Activated naive CD4-positive, alpha-beta T cell treated with anti-CD3 and anti-CD28 coated beads, Interleukin-2, amount 50 U/mL, for 16 hours (primary cell): Measurements from ENCODE around the gene TOX4.

ENCODE experiments used
- DNase-seq: peaks from one replicate; pipeline ENCODE4 v3.0.0-alpha.2; 2020

Gene TOX4

GRCh38 chr14:21503376-21503775 is 26.4 kb downstream of the TOX4 start:
- DNase-seq: no peak

DNA sequence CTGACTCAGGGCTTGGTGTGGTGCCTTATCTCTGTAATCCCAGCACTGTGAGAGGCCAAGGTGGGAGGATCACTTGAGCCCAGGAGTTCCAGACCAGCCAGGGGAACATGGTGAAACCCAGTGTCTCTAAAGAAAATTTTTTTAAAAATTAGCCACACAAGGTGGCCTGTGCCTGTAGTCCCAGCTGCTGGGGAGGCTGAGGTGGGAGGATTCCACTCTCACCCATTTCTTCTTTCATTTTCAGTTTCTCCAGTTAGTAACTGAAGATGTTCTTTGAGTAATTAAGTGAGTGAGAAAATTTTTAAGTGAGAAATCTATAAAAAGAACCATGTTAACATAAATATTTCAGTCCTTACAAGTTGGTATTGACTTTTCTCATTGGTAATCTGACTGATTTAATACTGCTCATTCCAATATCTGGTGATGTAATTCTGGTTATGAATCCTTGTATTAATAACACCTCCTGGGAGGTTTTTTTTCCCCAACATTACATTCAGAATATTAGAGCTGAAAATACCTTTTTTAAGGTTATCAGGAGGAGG is 28.1 kb downstream of the TOX4 start:
- peak; percentile 38 for DNase-seq

GRCh38 chr14:21506557-21506956 is 29.6 kb downstream of the TOX4 start:
- no peak for DNase-seq

DNA sequence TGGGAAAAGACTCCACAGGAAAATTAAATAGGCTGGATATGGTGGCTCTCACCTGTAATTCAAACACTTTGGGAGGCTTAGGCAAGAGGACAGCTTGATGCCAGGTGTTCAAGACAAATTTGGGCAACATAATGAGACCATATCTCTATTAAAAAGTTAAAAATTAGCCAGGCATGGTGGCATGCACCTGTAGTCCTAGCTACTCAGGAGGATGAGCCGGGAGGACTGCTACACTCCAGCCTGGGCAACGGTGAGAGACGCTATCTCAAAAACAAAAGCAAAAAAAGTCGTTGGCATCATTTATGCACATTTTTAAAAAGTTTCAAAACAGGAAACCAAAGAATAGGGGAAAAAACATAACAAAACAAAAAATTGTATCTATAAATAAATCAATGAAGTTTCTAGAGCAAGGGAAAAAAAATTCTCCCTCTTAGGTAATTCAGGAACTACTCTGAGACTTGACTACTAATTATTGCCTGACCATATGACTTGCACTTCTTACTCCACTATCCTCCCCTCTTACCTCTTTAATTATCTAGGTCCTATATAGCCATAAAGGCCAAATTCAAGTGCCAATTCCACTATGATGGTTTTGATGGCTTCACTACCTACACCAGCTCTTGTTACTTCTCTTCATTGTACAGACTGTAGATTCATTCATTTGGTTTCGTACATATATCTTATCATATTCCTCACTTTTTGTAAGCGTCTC is 32.6 kb downstream of the TOX4 start:
- no peak for DNase-seq

DNA sequence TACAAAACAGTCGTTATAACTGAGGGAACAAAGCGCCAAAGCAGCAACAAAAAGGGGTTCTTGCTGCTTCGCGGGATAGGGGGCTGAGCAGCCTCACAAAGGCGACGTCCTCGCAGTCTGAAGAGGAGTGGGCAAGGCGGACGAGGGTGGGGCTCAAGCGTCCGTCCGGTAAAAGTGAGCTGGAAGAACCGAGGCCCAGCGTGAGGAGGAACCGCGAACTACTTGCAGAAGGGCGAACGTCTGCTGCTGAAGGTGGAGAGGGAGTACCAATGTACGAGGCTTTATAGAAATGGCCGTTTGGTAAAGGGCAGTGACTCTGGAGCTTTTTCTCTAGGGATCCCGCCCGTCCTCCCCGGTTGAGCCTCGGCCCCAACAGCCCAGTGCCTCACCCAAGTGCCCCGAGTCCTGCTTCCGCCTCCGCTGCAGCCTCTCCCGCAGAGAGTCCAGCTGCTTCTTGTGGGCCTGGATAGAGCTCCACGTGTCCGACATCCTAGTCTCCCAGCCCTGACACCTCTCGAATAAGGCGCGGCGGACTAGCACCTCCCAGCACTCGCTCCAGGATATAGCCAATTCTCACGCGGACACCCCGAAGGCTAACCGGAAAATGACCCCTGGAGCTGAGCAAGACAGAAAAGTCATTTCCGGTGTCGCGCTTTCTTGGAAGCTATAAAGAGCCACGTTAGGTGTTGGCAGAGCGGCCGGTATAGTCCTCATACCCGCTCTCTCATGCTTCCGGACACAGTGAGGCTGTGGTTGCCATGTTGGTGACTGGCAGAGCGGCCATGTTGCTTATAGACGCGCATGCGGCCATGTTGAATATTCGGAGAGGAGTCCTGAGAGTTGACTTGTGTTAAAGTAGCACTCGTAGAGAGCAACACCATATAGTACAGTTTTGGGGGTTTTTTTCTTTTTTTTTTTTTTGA is 34.0 kb downstream of the TOX4 start, which contains the start of gene METTL3:
Gene METTL3, minus strand, starts transcription at position 606 of the 923 bp plus-strand sequence. Its CDS starts 117 bp downstream, at position 489.
- peak; percentile 92 for DNase-seq

- no peak for DNase-seq
Measured at GRCh38 chr14:21514341-21514740, 37.3 kb downstream of the TOX4 start.

GRCh38 chr14:21518725-21519124 is 41.7 kb downstream of the TOX4 start:
- DNase-seq: no peak

DNA sequence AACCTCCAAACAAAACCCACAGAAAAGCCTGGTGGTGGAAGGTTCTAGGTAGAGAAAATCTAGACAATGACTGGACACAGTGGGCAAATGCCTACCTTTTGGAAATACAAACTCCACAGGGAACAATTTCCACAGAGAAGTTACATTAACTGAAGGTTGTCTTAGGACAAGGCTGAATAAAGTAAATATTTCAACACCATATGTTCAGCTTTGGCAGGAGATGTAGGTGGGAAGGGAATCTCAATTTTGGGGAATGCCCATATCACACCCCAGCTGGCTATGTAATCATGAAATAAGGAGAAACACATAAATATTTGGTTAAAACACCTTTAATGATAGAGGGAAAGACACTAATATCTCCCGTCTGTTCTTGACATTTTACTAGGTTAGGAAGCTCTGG is 43.8 kb downstream of the TOX4 start:
- DNase-seq: no peak

DNA sequence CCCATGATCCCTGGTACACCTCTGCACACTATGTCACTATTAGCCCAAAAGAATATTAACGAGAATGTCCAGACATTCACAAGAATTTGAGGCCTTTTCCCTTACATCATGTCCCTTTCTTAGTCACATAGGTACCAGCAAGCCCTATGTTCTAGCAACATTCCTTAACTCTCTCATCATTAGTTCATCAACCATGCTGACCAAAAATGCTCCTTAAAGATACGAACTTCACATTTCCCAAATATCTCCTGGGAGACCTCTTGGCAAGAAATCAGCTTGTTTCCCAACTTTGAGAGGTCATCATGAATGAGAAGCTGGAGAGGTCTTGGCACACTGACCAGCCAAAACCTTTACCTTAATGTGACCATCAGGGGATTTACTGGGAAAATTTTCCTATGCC is 44.5 kb downstream of the TOX4 start:
- no peak for DNase-seq

DNA sequence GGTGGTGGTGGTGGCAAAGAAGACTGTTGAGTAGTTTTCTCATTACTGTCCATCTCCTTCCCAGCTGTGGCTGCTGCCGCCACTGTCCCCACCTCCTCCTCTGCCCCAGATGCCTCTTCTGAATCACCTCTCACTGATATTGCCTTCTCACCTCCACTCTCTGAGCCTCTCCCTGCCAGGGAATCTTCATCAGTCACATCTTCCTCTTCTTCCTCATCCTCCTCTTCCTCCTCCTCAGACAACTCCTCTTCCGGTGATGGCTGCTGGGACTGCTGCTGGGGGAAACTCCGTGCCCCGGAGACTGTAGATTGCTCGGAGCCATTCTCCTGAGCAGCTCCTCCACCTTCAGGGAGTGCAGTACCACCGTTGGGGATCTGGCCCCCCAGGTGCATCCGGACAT is 46.2 kb downstream of the TOX4 start:
- no peak for DNase-seq

DNA sequence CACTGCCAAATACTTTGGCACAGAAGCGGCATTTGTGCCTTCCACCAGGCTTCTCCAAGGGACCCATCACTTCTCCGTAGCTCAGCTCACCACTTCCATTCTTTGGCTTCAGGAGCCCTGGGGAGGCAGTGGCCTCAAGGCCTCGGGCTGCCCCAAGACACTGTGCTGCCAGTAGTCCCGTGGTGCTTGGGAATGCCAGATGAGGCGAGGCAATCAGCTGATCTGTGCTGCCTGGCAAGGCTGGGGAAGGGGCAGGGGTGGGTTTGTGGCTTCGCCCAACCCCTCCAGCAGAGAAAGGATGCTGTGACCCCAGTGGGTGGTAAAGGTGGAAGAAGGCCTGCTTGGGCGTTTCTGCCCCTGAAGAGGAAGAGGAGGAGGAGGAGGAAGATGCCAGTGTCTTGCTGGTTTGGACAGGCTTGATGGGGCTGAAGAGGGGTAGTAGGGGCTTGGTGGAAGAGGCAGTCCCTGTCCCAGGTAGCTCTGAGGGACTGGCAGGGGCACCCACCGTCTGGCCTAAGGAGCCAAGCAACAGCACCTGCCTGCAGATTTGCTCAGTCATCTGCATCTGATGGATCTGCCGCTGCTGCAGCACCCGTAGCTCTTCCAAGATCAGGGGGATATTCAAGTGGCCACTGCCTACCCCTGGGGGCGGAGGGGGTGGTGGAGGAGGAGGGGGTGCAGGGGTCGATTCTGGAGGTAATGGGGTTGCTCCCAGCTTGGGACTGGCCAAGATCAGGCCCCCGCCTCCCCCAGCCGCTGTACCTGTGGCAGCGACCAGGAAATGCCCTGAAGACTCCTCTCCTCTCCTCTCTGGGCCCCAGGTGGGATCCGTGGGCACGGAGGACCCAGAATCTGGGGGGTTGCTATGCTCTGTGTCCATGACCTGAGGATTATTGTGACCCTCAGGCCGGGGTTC is 47.8 kb downstream of the TOX4 start:
- no peak for DNase-seq

DNA sequence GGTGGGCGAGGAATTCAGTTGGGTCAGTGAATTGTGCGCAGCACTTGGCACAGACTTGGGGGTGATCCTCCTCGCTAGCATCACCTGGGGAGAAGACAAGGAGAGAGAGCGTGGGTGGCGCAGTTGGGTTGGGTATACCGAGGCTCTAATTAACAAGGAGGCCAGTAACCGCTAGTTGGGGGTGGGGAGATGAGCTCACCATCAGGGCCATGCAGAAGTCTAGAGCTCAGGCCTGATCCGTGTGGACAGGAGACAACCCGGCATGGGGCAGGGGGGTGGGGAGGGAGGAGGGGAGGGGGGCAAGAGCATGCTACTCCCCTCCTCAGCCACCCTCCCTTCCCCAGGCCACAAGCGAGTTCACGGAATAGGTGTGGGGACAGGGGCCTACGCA is 48.6 kb downstream of the TOX4 start:
- no peak for DNase-seq

DNA sequence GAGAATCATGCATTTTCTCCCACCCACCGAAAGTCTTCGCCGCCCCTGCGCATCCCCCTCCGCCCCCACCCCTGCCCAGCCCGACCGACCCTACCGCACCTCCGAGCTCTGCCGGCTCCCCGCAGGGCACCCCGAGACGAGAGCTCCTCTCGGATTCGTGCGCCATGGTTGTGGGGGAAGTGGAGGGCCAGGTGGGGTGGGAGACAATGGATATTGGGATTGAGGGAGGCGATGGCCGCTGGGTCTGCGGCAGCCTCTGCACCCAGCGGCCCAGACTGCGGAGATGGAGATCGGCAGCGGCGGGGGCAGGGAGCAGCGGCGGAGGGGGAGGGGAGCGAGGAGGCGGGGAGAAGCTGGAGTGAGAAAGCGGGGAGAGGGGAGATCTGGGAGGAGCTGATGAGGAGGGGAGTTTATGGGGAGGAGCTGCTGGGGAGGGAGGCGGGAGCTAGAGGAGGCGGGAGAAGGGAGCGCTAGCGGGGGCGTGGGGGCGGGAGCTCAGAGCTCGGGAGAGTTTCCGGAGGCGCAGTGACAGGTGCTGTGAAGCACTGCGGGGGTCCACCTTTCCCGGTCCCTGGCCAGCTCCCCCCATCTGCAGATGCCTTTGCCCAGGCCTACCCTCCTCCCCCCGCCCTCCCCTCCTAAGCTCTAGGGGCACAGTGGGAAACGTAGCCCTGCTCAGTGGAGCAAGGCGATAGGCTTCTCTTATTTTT is 49.1 kb downstream of the TOX4 start, which contains the start of gene SALL2:
Gene SALL2, minus strand, starts transcription at position 385 of the 710 bp plus-strand sequence. Its CDS starts 219 bp downstream, at position 166.
- DNase-seq: peak; percentile 68

- DNase-seq: no peak
Measured at GRCh38 chr14:21526672-21527317, 49.8 kb downstream of the TOX4 start.

- no peak for DNase-seq
Measured at GRCh38 chr14:21527318-21527679, 50.3 kb downstream of the TOX4 start.

DNA sequence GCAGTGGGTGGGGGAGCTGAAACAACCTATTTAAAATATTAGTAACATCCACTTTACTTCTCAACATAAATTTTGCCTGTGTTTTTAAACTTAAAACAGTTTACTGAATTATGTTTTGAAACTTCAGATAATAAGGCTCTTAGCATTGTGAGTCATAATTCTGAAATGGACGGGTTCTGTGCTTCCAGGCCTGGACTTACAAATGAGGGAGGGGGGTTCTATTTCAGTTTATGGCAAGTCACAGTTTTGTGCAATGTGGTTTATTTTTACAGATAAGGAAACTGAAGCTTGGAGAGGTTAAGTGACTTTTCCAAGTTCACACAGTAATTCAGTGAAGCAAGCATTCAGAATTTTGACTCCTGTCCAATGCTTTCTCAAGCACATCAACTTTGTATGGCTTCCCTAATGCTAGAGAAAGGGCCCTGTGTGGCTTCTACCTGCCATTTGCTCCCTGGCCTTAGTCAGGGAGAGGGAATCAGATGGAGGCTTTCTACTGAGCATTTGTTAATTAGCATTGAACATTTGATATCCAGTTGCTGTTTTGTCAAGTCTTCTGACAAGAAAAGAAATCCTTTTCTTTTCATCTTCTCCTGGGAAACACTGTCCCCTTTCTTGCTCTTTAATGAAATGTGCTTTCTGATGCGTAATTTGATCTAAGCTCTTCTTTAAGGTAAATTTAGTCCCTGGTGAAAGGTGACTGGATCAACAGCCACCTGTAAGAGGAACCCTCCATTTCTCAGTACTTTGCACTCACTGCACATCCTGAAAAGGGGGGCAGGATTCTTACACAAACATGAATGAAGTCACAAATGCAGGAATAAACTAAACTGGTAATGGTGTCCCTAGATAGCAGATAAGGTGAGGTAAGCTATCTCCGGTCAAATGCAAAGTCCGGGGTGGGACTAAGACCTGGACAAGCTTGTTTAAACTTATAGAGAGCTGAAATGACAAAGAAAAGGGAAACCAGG is 51.7 kb downstream of the TOX4 start:
- no peak for DNase-seq

- no peak for DNase-seq
Measured at GRCh38 chr14:21529515-21529914, 52.5 kb downstream of the TOX4 start.

DNA sequence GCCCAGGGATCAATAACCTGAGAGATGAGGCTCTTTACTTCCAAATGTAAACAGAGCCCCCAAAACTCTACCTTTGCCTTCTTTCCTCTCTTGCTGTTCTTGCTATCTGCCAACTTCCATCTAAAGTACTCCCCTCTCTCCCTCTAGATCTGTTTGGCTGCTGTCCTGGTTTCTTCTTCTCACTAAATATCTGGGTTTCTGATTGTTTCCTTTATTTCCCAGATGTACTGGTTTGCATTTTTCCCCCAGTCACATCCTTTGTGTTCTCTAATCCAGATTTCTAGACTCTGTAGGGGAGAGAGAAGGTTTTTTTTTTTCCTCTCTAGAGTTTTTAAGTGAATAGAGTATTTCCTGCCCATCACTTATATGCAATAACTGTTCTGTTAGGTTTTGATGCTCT is 56.3 kb downstream of the TOX4 start:
- DNase-seq: no peak

GRCh38 chr14:21534576-21534975 is 57.6 kb downstream of the TOX4 start:
- DNase-seq: no peak
